NCI-H2171 treated with DMSO at 0.1 percent for 48 hours (cell line): Measurements from ENCODE around the gene KRTAP1-5.
"Not testable (repeated sequence)": the region's sequence is repeated elsewhere in the genome, so short reads cannot be mapped to it uniquely, and the experiment has no call there.

Experiments
- DNase-seq: peaks from one replicate; lab custom pipeline; 2025; lab: John Stamatoyannopoulos, UW

KRTAP1-5 gene

DNA sequence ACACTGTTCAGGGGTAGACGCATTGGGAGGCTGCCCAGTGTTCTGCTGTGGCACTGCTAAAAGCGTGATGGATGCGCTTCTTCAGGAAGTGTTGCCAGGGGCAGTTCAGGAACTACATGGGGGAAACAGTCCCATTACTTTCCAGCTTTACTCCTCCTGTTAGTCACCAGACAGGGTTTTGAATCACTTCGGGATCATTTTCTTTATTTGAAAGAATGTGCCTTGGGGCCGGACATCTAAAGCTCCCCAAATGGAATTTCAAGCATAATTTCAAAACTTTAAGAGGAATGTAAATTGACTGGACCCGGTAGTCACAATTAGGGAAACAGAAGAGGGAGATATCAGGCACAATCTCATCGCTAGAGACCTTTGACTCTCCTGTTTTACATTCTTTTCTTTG is 21.4 kb upstream of the KRTAP1-5 start:
- DNase-seq, result no peak

DNA sequence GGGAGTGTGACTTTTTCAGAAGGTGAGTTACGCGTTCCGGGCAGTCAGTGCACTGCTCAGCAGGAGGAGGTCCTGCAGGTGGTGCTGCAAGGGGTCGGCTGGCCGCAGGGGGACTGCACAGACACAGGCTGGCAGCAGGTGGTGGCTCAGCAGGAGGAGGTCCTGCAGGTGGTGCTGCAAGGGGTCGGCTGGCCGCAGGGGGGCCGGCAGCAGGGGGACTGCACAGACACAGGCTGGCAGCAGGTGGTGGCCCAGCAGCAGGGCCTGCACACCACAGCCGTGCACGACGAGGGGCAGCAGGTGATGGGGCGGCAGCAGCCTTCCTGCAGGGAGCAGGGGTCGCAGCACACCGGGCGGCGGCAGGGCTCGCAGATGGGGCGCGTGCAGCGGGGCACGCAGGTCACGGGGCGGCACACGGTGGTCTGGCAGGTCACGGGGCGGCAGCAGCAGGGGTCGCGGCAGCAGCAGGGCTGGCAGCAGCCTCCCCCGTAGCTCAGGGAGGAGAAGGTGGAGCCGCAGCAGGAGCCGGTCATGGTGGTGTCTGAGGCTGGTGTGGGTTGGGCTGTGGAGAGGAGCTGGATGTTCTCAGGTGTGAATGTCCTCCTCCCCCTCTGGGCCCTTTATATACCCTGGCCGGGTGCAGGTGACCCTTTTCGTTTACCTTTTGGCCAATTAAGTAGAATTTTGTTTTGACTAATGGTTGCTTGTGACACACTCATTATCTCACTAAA is 19.9 kb upstream of the KRTAP1-5 start, which contains the start of gene KRTAP2-1:
Gene KRTAP2-1, minus strand, starts transcription at position 582 of the 731 bp plus-strand sequence. Its CDS starts 49 bp downstream, at position 533.
- DNase-seq, result not testable (repeated sequence)

DNA sequence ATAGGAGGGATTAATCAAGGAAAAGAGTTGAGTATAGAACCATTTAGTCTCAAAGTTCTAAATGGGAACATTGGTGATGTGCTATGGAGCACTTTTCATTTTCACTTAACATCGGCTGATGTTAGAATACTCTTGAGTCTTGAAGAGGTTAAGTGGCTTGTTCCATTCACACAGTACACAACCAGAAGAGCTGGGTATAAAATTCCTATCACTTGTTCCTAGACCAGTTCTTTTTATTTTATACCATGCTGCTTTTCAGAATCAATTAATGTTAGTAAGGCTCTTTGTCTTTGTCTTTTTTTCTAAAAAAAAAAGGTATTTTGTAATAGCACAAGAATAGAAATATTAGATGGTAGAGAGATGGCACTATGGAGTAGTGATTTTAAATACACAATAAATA is 15.9 kb upstream of the KRTAP1-5 start:
- DNase-seq, result no peak

DNA sequence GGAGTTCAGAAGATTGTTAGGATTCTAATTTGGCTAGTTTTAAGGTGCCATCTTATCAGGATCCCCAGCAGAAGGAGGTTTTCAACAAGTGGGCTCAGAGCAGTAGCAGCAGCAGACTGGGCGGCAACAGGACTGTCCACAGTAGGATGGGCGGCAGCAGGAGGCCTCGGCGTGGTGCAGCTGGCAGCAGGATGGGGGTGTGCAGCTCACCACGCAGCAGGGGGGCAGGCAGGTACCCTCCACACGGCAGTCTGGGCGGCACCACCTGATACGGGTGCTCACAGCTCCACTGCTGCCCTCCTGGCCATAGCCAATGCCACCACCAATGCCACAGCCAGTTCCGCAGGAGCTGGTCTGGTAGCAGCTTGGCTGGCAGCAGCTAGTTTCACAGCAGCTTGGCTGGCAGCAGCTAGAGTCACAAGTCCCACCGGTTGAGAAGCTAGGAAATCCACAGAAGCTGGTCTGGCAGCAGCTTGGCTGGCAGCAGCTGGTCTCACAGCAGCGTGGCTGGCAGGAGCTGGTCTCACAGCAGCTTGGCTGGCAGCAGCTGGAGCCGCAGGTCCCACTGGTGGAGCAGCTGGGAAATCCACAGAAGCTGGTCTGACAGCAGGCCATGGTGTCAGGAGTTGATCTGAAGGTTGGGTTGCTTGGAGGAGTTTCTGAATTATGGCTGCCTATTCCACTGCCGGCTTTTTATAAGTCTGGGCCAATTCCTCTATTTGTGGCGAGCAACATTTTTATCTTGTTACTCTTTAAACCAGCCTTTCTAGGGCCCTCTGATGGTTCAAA is 14.0 kb upstream of the KRTAP1-5 start, which contains the start of gene KRTAP1-1:
Gene KRTAP1-1, minus strand, starts transcription at position 668 of the 789 bp plus-strand sequence. Its CDS starts 53 bp downstream, at position 615.
- DNase-seq, result not testable (repeated sequence)

DNA sequence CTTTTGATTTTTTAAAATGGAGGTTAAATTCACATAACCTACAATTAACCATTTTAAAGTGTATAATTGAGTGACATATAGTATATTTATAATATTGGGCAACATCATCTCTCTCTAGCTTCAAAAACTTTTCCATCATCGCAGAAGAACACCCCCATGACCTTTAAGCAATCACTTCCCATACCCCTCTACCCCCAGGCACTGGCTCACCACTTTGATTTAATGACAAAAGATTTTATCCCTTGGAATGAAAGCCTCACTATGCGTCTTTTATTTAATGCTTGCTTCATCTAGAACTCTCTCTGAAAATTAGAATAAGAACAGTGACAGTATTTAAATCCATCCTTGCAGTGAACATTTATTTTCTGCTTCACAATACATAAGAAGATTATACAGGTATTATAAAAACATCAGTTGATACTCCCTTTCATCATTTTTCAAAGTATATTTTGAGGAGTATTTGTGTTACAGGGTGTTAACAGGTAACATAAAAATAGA is 10.9 kb upstream of the KRTAP1-5 start:
- DNase-seq, result no peak

DNA sequence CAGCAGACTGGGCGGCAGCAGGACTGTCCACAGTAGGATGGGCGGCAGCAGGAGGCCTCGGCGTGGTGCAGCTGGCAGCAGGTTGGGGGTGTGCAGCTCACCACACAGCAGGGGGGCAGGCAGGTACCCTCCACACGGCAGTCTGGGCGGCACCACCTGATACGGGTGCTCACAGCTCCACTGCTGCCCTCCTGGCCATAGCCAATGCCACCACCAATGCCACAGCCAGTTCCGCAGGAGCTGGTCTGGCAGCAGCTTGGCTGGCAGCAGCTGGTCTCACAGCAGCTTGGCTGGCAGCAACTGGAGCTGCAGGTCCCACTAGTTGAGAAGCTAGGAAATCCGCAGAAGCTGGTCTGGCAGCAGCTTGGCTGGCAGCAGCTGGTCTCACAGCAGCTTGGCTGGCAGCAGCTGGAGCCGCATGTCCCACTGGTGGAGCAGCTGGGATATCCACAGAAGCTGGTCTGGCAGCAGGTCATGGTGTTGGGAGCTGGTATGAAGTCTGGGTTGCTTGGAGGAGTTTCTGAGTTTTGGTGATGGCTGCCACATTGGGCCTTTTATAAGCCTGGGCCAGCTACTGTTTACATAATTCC is 7.4 kb upstream of the KRTAP1-5 start, which contains the start of gene KRTAP1-3:
Gene KRTAP1-3, minus strand, starts transcription at position 529 of the 590 bp plus-strand sequence. Its CDS starts 53 bp downstream, at position 476.
- peak; percentile 1 for DNase-seq

DNA sequence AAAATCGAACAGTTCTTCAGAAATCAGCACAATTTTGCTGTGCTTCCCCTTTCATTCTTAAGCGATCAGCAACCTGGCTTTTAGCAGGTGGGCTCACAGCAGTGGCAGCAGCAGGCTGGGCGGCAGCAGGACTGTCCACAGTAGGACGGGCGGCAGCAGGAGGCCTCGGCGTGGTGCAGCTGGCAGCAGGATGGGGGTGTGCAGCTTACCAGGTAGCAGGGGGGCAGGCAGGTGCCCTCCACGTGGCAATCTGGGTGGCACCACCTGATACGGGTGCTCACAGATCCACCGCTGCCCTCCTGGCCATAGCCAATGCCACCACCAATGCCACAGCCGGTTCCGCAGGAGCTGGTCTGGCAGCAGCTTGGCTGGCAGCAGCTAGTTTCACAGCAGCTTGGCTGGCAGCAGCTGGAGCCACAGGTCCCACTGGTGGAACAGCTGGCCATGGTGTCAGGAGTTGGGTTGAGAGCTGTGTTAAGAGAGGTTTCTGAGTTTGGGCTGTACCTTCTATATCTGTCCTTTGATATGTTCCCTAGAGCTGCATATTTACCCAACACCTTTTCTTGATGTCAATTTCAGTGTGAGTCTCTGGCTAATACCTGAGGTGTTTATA is 2.7 kb upstream of the KRTAP1-5 start, which contains the start of gene KRTAP1-4:
Gene KRTAP1-4, minus strand, starts transcription at position 563 of the 613 bp plus-strand sequence. Its CDS starts 117 bp downstream, at position 446.
- no peak for DNase-seq

DNA sequence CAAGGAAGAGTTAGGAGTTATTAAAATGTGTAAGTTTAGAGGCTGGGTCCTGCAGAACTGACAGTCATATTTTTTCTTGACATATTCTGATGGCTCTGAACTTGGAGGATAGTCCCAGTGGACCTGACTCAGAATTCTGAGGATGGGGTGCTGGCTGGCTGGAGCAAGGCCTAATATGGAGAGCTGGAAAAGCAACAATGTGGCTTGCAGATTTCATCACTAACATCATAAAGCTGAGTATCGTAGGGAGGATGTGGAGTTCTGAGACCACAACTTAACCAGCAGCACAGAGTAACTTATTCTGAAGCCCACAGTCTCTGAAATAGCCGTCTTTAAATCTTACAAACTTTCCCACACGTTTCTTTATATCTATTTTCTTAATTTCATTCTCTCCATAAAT is 2.3 kb downstream of the KRTAP1-5 start:
- DNase-seq, result no peak

DNA sequence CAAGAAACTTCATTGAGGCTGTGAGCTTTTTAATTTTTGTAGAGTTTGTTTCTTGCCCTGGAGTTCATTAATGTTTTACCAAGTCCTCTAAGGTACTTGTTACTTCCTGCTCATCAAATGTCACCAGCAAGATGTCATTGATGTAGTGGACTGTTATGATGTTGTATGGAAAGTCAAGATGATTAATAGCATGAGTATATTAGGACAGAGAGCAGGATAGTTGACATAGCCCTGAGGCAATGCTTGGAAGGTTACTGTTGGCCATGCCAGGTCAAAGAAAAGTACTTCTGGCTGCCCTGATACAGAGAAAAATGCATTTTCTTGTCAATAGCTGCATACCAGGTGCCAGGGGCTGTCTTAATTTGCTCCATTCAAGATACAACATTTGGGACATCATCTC is 6.7 kb downstream of the KRTAP1-5 start:
- DNase-seq, result no peak

DNA sequence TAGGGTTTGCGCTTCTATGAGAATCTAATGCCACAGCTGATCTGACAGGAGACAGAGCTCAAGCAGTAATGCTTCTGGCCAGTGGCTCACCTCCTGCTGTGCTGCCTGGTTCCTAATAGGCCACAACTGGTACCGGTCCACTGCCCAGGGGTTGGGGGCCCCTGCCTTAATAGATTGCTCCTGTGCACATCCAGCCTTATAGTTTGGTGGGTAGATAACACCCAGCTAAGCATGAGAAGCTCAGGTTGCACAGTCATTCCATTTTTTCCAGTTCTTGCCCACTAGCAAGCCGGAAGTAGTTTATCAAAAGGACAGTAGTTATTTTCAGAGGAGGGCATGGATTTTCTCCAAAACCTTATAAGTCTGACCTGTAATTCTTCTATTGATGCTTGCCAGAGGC is 7.6 kb downstream of the KRTAP1-5 start:
- no peak for DNase-seq

DNA sequence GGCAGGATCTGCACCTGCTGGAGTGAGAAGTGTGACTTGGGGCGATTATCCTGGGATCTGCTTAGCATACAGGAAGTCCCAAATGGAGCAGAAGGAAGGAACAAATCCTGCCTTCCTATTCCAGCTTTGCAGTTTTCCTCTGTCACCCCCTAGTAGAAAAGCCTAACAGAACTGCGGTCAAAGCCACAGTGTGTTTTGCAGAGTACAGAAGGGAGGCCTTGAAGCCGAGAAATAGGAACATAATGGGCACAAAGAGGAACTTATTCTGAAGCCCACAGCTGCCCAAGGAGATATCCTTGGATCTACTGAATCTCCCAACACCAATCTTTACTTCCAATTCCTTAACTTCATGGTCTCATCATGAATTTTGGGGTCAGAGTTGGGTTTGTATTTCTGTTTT is 8.5 kb downstream of the KRTAP1-5 start:
- no peak for DNase-seq

DNA sequence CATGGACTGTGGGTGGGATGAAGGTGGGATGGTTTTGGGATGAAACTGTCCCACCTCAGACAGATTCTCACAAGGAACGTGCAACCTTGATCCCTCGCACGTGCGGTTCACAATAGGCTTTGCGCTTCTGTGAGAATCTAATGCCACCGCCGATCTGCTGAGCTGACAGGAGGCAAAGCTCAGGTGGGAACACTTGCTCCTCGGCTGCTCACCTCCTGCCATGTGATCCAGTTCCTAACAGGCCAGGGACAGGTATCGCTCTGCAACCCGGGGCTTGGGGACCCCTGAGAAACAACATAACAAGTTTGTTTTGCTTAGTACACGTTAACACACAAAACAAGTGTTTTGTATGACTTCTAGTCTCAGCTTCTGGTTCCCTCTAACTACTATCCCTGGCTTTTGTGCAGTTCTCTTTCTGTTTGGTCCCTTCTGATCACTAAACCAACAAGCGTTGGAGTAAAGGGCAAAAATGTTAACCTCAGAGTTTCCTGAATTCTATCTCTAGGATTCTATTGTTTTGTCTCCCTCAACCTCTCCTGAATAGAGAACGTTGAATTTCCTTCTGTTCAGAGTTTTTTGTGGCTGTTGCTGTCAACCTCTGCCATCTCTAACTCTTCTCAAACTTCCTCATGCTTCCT is 10.3 kb downstream of the KRTAP1-5 start:
- DNase-seq, result no peak

DNA sequence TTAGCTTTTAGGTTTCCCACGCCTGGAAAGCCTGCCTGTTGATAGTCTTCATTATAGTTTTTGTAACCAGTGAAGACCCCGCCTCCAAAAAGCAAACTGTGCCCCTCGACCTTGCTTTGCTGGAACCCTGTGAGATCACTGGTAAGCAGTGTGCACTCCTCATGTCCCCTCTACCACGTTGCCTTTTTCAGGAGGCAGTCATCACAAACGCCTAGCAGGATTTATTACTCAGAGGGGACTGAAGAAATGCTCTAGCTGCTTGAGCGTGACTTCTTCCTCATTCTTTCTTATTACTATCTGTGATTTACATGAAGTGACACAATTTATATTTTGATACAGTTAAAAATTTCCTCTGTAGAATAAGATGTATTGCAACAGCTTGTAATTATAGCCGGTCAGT is 11.6 kb downstream of the KRTAP1-5 start:
- DNase-seq, result no peak

DNA sequence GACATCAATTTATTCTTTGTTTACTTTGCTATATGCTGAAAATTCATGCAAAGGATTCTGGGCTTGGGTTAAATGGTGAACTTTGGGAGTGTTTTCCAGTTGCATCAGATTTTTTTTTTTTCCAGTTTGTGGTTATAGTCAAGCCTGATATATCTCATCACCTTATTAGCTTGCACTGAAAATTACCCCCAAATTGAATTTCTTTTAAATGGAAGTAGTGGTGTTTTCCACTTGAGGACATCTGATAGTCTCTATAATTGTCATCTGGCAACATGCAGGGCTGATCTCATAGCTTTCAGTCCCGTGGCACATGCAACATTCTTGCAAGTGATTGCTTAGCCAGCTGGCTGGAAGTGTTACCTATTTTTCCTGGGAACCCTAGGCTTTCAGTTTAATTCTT is 13.4 kb downstream of the KRTAP1-5 start:
- no peak for DNase-seq

DNA sequence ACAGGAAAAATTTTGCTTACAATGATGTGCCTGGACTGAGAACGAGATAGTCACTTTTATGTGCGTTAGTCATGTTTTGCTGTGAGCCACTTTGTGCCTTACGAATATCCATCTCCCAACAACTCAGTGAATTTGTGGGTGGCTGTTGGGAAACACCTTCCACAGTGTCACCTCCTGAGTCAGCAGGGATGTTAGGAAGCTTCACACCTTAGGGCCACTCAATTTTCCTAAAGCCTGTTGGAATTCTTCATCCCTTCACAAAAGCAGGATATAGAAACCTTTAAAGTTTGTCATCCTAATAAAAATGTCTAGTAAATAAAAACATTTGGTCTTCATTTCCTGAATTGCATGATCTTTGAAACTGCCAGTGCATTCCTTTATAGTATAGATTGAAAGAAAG is 13.8 kb downstream of the KRTAP1-5 start:
- DNase-seq, result no peak

DNA sequence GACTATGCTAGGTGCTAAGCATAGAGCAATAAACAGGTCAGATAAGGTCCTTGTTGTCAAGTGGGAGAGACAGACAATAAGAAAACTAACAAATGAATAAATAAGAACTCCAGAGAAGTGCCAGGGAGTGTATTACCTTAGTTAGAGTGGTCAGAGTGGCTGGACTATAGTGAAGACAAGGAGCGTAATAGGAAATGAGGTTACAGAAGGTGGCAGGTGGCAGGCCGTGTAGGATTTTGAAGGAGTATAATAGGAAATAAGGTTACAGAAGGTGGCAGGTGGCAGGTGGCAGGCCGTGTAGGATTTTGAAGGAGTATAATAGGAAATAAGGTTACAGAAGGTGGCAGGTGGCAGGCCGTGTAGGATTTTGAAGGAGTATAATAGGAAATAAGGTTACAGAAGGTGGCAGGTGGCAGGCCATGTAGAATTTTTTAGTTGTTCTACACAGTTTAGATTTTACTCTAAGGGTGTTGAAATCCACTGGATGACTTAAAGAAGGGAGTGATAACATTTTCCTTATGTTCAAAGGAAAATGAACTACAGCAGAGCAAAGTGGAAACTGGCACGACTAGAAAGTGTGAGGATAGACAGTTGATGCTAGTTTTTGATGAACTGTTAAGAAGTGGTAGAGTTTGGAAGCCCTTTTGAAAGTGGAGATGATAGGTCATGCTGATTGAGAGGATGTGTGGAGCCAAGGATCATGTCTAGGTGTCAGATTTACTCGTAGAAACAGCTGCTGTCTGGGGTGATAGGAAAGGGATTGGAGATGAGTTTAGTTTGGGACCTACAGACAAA is 14.5 kb downstream of the KRTAP1-5 start:
- no peak for DNase-seq

DNA sequence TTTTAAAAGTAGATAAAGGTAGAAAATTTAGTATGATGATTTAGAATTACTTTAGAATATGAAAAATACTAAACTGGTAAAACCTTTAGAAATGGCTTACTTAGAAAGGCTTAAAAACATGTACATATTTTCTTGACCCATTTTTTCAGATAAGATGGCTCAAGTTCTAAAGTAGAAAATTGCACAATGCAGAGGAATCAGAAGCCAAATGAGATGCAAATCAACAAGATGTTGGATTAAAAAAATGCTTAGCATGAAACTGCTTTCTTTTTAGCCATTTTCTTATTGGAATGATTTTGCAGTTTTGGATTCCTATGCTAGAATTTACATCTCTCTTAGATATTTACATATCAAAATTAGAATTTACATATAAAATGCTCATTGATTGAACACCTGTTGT is 16.6 kb downstream of the KRTAP1-5 start:
- DNase-seq, result no peak

DNA sequence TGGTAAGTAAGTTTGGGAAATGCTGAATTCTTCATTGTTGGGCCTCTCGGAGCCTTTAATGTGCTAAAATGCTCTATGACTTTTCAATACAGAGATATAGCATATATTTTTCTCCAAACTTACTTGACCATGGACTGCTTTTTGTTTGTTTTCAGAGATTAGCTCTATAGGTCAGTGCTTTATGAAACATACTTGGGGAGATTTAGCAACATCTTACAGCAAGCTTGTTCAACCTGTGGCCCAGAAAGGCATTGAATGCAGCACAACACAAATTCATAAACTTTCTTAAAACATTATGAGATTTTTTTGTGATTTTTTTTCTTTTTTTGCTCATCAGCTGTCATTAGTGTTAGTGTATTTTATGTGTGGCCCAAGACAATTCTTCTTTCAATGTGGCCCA is 17.1 kb downstream of the KRTAP1-5 start:
- DNase-seq, result no peak

DNA sequence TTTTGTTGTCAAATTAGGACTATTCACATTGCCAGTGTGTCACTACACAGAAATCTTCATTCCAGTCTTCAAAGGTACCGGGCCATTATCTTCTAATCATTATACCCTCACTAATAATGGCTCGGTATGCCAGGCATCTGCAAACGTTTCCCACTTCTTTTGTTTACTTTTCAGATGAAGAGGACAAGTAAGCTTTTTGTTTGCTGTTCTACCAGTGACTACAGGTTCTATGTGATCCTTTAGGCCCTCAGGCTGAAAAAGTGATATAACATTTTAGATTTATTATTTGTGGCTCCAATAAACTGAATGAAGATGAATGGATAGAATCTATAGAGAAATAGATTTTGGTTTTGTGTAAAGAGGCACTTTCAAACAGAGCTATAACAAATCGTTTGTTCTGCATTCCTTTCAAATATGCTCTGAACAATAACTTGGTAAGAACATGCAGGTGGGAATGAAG is 17.7 kb downstream of the KRTAP1-5 start:
- DNase-seq, result no peak

DNA sequence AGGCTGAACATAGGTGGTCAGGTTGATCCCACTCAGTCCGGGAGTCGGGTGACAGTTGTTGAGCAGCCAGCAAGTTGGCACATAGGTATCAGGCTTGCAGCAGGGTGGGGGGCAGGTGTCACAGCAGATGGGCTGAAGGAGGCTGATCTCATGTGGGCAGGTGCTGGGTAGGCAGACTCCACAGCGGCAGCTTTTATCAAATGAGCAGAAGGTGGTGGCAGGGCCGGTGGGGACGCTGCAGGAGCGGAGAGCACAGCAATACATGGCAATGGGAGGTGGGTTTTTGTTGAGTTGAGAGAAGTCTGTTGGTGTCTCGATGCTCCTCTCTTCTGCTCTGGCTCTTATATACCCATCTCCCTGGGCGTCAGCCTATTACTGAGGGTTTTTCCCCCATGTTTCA is 18.2 kb downstream of the KRTAP1-5 start, which contains the start of gene KRTAP3-1:
Gene KRTAP3-1, minus strand, starts transcription at position 318 of the 400 bp plus-strand sequence. Its CDS starts 54 bp downstream, at position 264.
- DNase-seq, result peak; percentile 72
